Panc1 (cell line): ENCODE results near the gene SNTB2.

ENCODE experiments used
- CTCF ChIP-seq: fragments of 450-650 bp; IDR thresholded peaks from 2 replicates; pipeline ENCODE4 v1.5.1; 2017; ENCODE audit warnings: mild to moderate bottlenecking
- POLR2AphosphoS5 ChIP-seq: IDR thresholded peaks from 2 replicates; pipeline ENCODE4 v1.6.1; 2012; ENCODE audit warnings: mild to moderate bottlenecking, low read depth, low read length, moderate library complexity
- REST ChIP-seq, 2 experiments: IDR thresholded peaks; 2 replicates each; pipeline ENCODE4 v1.6.1; 2011 to 2012; ENCODE audit warnings: low read depth in 2 of 2, control low read depth in 1 of 2, low read length in 1 of 2, mild to moderate bottlenecking in 1 of 2, moderate library complexity in 1 of 2; ENCODE audit not compliant: insufficient read depth in 1 of 2
- TCF7L2 ChIP-seq: IDR thresholded peaks from 2 replicates; pipeline ENCODE4 v1.6.1; 2011; ENCODE audit warnings: mild to moderate bottlenecking, low read depth, low read length, inconsistent platforms

GRCh38 chr16:69327585-69328310 is 140.8 kb downstream of the SNTB2 start:
- TF ChIP-seq CTCF = no peak
- TF ChIP-seq POLR2AphosphoS5 = no peak
- TF ChIP-seq TCF7L2 = no peak
- no peak for TF ChIP-seq REST (IDR thresholded peaks at IDR 0.05; ENCODE audit: insufficient read depth in 1 of 2, low read depth in 2 of 2, low read length in 1 of 2)
